Stimulated activated CD4-positive, alpha-beta T cell treated with anti-CD3 and anti-CD28 coated beads, Interleukin-1b, Interleukin-23, amount 100 ng/mL, for 1 hour (primary cell): ENCODE measurements around the gene ECM2.
"Not testable (repeated sequence)": the region's sequence is repeated elsewhere in the genome, so short reads cannot be mapped to it uniquely, and the experiment has no call there.

ENCODE experiments used
- DNase-seq, 2 donors: peaks; one replicate each; pipeline ENCODE4 v3.0.0-alpha.2; 2020; ENCODE audit warnings: low read depth in 2 of 2

The ECM2 gene

DNA sequence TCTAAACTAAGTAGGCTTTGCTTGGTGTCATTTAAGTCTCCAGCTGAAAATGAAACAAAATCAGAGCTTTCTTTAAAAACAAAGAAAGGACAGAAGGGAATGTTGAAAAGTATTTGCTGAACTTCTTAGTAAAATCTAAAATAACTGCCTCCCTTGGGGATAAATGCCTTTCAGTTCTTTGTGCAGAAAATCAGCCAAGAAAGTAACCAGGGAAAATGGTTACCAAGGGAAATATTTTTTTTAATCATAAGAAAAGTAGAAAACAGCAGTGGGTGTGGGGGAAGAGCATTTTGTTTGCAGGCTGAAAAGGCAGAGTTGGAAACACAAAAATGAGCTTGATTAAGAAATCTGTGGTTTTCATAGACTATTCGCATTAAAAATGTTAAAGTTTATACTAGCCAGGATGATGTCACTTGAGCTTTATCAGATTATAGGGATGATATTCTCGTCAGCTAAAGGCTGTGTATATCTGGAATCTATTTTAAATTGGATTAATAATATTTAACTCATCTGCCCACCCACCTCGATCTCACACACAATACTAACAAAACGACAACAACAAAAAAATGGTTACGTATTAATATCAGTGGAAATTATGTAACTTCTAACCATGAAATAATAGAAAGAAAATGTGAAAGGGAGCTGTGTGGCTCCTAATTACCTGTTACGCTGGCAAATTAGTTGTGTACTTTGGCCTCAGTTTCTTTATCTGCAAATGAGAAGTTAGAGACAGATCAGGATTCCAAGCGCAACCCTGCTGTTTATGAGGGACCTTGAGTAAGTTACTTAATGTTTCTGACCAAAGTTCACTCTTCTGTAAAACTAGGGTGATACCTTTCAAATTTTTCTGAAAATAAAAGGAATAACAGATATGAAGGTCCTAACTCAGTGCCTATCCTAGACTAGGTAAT lies at the start of gene ECM2:
Gene ECM2, minus strand, starts transcription at position 51 of the 911 bp plus-strand sequence. CDS start 13,124 bp downstream, outside the sequence.
- DNase-seq = no peak

- no peak for DNase-seq
Measured at GRCh38 chr9:92576175-92576574, 40.4 kb upstream of the ECM2 start.

GRCh38 chr9:92573612-92574011 lies 37.8 kb upstream of the ECM2 start:
- not testable (repeated sequence) for DNase-seq

DNA sequence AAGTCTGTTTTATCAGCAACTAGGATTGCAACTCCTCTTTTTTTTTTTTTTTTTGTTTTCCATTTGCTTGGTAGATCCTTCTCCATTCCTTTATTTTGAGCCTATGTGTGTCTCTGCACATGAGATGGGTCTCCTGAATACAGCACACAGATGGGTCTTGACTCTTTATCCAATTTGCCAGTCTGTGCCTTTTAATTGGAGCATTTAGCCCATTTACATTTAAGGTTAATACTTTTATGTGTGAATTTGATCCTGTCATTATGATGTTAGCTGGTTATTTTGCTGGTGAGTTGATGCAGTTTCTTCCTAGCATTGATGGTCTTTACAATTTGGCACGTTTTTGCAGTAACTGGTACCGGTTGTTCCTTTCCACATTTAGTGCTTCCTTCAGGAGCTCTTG lies 36.1 kb upstream of the ECM2 start:
- not testable (repeated sequence) for DNase-seq

- DNase-seq = no peak
Measured at GRCh38 chr9:92564982-92565381, 29.2 kb upstream of the ECM2 start.

GRCh38 chr9:92564504-92564903 lies 28.7 kb upstream of the ECM2 start:
- DNase-seq = no peak

GRCh38 chr9:92563116-92564100 lies 27.6 kb upstream of the ECM2 start:
- DNase-seq = no peak

DNA sequence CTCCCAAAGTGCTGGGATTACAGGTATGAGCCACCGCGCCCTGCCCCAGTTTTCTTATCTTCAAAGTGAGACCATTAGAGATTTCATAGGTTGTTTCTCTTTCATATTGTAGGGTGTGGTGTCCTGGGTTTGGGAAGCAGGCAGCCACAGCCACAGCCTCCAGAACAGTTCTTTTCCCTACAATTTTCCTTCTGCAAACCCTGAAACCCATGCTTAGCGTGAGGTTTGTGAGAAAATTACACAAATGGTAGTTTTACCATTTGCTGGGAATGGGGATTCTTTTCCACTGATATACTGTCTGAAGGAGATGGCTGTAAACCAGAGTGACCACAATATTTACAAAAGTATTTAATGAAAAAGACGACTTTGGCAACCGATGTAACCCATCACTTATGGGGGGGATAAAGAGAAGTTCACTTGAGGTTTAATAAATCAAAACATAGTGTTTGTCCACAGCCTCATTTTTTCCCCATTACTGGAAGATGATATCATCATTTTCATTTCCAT lies 26.7 kb upstream of the ECM2 start:
- no peak for DNase-seq

DNA sequence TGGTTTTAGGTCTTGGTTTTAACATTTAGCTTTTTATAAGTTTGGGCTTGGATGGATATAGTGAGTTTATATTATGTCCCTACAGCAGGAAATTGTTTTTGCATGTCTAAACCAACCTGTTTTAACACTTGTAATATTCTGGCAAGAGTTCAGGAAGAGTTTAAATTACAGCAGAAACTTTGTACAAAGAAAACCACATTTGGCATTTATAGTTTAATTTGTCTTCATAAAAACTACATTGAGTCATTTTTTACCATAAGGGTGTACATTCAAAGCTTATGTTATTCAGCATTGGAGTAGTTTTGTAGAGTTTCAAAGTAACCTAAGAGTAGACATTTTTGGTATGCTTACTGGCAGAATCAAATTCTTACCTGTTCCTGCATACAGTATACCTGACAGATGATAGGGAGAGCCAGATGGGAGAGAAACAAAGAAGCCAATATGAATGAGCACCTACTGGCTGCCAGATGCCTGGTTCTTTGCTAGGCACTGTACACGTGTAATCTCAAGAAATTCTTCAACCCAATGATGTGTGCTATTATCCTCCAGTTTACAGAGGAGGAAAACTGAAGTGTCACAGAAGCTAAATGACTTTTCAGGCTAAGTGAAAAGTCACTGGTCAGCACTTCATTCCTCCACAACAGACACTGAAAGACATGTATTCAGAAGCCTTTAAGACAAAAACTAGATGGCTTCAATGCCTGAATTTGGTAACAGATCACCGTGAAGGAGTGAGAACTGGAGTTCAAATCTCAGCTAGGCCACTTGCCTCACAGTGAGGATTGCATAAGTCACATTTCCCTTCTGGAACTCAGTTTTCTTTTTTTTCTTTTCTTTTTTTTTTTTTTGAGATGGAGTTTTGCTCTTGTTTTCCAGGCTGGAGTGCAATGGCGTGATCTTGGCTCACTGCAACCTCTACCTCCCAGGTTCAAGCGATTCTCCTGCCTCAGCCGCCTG lies 25.9 kb upstream of the ECM2 start:
- no peak for DNase-seq

DNA sequence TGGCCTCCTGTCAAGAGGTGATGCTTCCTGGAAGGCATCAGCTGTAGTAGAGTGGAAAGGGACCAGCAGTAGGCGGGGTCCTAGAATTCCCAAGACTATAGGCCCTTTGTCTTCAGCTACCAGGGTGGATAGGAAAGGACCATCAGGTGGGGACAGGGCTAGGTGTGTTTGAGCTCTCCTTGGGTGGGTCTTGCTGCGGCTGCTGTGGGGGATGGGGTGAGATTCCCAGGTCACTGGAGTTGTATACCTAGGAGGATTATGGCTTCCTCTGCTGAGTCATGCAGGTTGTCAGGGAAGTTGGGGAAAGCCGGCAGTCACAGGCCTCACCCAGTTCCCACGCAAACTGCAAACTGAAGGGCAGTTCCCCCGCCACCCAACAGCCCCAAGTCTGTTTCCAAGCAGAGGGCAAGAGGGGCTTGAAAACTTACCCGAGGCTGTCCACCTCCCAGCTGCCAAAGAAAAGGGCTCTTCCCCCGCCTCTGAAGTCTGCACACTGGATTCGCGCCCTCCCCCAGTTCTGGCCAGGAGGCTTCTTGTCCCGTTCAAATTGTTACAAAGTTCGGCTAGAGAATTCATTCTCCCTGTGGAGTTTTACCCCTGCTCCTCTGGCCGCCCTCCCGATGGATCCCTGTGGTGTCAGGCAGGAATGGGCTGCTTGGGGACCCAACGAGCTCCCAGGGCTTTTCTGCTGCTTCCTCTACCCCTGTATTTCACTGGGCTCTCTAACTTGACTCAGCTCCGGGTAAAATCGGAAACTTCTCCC lies 23.0 kb upstream of the ECM2 start:
- DNase-seq = no peak

GRCh38 chr9:92550765-92551164 lies 15.0 kb upstream of the ECM2 start:
- no peak for DNase-seq

- DNase-seq = no peak
Measured at GRCh38 chr9:92547356-92547755, 11.6 kb upstream of the ECM2 start.

DNA sequence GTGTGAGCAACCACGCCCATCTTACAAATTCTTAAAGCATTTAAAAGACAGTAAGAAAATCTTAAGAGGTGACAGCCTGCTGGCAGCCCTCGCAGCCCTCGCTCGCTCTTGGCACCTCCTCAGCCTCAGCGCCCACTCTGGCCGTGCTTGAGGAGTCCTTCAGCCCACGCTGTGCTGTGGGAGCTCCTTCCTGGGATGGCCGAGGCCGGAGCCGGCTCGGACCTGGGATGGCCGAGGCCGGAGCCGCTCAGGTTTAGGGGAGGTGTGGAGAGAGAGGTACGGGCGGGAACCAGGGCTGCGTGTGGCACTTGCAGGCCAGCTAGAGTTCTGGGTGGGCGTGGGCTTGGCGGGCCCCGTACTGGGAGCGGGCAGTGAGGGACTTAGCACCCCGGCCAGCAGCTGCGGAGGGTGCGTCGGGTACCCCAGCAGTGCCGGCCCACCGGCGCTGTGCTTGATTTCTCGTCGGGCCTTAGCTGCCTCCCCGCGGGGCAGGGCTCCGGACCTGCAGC lies 9.3 kb upstream of the ECM2 start:
- DNase-seq = no peak

DNA sequence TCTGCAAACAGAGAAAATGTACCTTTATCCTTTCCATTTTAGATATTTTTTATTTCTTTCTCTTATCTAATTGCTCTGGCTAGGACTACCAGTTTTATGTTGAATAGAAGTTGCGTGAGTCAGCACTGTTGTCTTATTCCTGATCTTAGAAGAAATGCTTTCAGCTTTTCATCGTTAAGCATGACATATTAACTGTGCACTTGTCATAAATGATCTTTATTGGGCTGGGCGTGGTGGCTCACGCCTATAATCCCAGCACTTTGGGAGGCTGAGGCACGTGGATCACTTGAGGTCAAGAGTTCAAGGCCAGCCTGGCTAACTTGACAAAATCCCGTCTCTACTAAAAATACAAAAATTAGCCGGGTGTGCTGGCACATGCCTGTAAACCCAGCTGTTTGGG lies 8.2 kb upstream of the ECM2 start:
- DNase-seq = no peak

GRCh38 chr9:92538541-92538940 lies 2.8 kb upstream of the ECM2 start:
- DNase-seq = no peak

DNA sequence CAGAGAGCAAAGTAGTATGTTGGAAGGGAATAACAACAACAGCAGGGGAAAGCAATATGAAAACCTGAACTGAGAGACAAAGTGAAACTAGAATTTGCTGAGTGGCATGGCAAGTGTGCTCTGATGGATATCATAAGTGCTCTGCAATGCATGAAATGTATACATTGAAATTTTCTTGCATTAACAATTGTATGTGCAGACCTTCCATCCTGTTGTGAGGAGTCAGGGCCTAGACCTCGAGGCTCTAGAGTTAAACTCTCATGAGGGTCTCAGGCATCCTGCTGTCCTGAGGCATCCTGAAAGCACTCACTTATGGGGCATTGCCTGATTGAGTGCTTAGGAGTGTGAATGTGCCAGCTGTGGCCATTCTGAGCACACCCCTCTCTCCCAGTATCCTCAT lies 1.1 kb downstream of the ECM2 start:
- no peak for DNase-seq

- no peak for DNase-seq
Measured at GRCh38 chr9:92534204-92534603, 1.6 kb downstream of the ECM2 start.

GRCh38 chr9:92530893-92531292 lies 4.9 kb downstream of the ECM2 start:
- no peak for DNase-seq

DNA sequence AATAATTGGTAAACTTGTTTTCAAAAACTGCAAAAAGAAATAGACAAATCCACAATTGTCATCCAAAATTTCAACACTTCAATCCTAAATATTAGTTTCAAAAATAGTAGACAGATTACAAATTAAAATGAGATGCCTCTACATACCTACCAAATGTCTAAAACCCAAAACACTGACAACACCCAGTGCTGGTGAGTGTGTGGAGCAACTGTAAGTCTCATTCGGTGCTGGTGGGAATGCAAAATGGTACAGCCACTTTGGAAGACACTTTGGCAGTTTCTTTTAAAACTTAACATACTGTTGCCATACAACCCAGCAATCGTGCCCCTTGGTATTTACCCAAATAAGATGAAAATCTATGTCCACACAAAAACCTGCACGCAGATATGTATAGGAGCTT lies 6.7 kb downstream of the ECM2 start:
- DNase-seq = no peak

- no peak for DNase-seq
Measured at GRCh38 chr9:92528522-92528849, 7.3 kb downstream of the ECM2 start.
